Effector CD4-positive, alpha-beta T cell (primary cell): Measurements from ENCODE around the gene CD8A.
A peak's percentile ranks its signal among the peaks of the same experiment; 100 is the strongest.
"Not testable (repeated sequence)": the region's sequence is repeated elsewhere in the genome, so short reads cannot be mapped to it uniquely, and the experiment has no call there.

Source experiments
- DNase-seq: peaks from one replicate; pipeline ENCODE4 v3.0.0-alpha.2; 2020
- total RNA-seq: gene quantifications from one replicate; lab custom pipeline; 2026; lab: John Stamatoyannopoulos, UW

CD8A gene
- total RNA-seq: 36.0 reads per million, percentile 61 among the genes with 10 or more reads in this experiment

- no peak for DNase-seq
Measured at GRCh38 chr2:86790676-86791572, at the start of gene CD8A. CD8A (minus strand) TSS chr2:86790913; CDS start chr2:86790825, 88 bp downstream.

- not testable (repeated sequence) for DNase-seq
Measured at GRCh38 chr2:86839871-86840548, 49.3 kb upstream of the CD8A start.

- DNase-seq: not testable (repeated sequence)
Measured at GRCh38 chr2:86839455-86839854, 48.7 kb upstream of the CD8A start.

- DNase-seq: not testable (repeated sequence)
Measured at GRCh38 chr2:86837714-86838113, 47.0 kb upstream of the CD8A start.

GRCh38 chr2:86836915-86837695 lies 46.4 kb upstream of the CD8A start:
- DNase-seq: not testable (repeated sequence)

- not testable (repeated sequence) for DNase-seq
Measured at GRCh38 chr2:86835548-86835889, 44.8 kb upstream of the CD8A start.

GRCh38 chr2:86833315-86833714 lies 42.6 kb upstream of the CD8A start:
- no peak for DNase-seq

GRCh38 chr2:86832334-86833096 lies 41.8 kb upstream of the CD8A start:
- no peak for DNase-seq

- no peak for DNase-seq
Measured at GRCh38 chr2:86831537-86831936, 40.8 kb upstream of the CD8A start.

- no peak for DNase-seq
Measured at GRCh38 chr2:86826951-86827350, 36.2 kb upstream of the CD8A start.

GRCh38 chr2:86825693-86826381 lies 35.1 kb upstream of the CD8A start:
- no peak for DNase-seq

GRCh38 chr2:86825036-86825692 lies 34.5 kb upstream of the CD8A start:
- no peak for DNase-seq

GRCh38 chr2:86822668-86823345 lies 32.1 kb upstream of the CD8A start:
- no peak for DNase-seq

- no peak for DNase-seq
Measured at GRCh38 chr2:86821842-86822241, 31.1 kb upstream of the CD8A start.

GRCh38 chr2:86821306-86821705 lies 30.6 kb upstream of the CD8A start:
- DNase-seq: no peak

- no peak for DNase-seq
Measured at GRCh38 chr2:86818957-86819356, 28.2 kb upstream of the CD8A start.

GRCh38 chr2:86818114-86818801 lies 27.5 kb upstream of the CD8A start:
- no peak for DNase-seq

- DNase-seq: no peak
Measured at GRCh38 chr2:86815611-86816010, 24.9 kb upstream of the CD8A start.

GRCh38 chr2:86809481-86810121 lies 18.9 kb upstream of the CD8A start:
- DNase-seq: no peak
